HG02970 (cell line): Measurements from ENCODE around the gene HCK.

Experiments used
- ATAC-seq: cut with Tn5 transposase; IDR thresholded peaks from one replicate; pipeline ENCODE4 v1.9.1; 2021; ENCODE audit warnings: mild to moderate bottlenecking, moderate library complexity, moderate number of reproducible peaks; ENCODE audit not compliant: unreplicated experiment, low FRiP score

The HCK gene

DNA sequence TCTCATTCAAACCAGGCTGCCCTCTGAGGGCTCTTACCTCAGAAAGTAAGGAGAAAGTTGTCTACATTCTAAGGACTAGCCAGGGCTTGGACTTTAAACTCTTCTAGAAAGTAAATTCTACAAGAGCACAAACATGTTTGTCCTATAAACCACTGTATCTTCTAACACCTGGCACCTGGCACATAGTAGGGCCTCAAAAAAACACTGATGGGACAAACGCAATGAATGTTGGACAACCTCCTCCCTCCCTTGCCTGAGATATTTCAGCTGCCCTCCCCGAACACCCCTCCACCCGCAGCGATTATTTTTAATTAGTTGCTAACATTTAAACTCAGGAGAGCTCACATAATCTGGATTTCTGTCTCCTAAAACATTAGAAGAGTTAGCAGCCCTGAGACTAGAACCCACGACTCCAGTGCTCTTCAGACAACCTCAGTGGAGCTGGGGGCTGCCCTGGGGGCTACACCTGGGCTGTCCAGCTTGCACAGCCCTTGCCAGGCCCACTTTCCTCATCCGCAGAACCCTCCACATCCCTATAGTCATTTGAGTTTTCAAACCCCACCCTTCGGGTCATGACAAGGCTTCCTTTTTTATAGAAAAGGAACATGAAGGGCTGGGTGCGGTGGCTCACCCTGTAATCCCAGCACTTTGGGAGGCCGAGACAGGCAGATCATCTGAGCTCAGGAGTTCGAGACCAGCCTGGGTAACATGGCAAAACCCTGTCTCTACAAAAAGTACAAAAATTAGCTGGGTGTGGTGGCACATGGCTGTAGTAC lies 4.9 kb downstream of the HCK start:
- no peak for ATAC-seq

DNA sequence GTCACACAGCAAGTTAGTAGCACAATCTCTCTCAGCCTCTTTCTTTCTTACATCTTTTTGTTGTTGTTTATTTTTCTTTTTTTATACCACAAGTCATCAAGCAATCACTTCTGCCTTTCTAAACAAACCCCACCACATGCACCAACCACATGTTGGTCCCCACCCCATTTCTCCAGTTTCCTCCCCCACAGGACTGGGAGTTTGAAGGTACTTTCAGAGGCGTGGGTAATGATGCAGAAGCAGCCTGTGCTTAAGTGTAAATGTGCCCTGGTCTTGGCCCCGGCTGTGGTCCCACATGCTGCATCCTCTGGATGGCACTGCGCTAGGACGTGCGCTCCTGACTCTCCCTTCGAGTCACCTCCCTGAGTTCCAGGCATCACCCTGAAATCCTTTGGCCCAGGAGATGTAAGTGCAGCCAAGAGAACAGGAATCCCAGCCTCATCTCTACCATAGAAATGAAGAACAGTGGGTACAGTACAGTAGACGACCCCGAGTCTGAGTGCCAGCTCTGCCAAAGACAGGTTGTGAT lies 5.7 kb downstream of the HCK start:
- ATAC-seq, result no peak

DNA sequence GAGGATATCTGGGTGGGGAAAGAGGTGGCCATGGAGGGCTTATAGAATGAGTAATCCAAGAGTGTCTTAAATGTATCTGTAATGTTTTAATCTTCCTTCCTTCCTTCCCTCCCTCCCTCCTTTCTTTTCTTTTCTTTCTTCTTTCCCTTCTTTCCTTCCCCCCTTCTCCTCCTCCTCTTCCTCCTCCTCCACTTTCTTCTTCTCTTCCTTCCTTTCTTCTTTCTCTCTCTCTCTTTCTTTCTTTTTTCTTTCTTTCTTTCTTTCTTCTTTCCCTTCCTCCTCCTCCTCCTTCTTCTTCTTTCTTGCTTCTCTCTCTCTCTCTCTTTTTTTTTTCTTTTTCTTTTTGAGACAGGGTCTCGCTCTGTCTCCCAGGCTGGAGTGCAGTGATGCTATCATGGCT lies 7.1 kb downstream of the HCK start:
- no peak for ATAC-seq

DNA sequence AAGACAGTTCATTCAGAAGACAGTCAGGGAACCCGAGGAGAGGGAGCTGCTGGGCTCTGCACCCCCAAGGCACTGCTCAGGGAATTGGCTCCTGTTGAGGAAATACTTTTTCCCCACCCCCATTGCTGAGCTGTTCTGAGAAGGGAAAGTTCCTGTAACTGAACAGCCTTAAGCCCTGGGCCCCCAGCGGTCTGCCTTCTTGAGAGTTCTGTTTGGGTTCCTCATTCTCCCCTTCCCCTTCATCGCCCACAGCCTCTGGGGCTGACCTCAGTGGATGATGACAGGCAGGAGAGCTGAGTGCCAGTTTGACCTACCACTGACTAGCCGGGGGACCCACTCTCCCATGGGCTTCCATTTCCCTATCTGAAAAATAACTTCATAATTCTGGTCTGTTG lies 10.7 kb downstream of the HCK start:
- no peak for ATAC-seq

DNA sequence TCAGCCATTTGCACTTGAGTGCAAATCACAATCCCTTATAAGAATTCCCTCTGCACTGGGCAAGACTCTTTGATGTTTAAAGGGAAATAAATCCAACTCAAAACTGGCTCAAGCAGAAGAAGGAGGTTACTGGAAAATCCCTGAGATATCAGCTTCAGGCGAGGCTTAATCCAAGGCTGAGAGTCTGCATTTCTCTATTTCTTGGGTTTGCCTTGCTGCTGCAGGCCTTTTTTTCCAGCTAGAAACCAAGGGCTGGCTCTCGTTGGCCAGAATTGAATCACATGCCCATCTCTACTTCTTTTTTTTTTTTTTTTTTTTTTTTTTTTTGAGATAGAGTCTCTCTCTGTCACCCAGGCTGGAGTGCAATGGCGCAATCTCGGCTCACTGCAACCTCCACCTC lies 11.7 kb downstream of the HCK start:
- ATAC-seq, result no peak

DNA sequence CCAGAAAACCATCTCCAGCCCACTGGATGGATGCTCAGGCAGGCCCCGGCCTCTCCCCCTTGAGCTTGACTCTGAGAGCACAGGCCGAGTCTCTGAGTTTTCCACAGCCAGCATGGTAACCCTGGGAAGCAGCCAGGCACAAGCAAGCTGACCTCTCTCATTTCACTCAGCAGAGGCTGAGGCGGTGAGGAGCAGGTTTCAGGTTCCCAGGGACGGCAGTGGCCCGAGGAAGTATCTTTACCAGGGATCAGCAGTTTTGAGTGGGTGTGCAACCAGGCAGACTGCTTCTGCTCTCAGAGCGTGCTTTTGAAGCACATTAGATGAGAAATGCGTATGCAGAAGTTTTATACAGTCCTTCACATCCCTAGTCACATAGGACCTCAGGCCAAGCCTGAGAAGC lies 12.6 kb downstream of the HCK start:
- ATAC-seq, result no peak

DNA sequence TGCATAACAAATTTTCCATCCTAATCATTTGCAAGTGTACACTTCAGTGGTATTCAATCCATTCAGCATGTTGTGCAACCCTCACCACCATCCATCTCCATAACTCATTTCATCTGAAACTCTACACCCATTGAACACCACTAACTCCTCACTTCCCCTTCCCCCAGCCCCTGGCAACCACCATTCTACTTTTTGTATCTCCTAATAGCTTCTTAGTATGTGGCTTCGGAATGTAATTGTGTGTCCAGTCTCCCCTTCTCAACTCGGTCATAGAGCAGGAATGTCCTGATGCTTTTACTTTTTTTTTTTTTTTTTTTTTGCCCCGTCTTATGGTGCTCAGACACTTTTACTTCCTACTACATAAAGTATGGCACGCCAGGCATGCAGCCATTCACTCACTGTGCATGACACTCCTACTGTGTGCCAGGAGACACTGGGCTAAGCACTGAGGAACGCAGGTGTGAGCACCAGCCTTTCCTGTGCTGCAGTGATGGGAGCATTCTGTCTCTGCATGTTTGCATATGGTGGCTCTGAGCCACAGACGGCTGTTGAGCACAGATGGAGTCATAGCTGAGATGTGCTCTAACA lies 15.3 kb downstream of the HCK start:
- no peak for ATAC-seq

DNA sequence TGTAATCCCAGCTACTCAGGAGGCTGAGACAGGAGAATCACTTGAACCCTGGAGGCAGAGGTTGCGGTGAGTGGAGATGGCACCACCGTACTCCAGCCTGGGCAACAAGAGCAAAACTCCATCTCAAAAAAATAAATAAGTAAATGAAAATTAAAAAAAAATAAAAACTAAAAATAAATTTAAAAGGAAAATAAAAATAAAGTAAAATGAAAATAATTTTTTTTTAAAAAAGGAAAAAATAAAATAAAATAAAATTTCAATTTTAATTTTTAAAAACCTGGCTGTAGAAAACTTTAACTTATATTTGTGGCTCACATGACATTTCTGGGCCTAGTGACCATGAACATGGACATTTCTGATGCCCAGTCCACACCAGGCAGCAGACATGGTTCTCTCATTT lies 16.1 kb downstream of the HCK start:
- no peak for ATAC-seq

DNA sequence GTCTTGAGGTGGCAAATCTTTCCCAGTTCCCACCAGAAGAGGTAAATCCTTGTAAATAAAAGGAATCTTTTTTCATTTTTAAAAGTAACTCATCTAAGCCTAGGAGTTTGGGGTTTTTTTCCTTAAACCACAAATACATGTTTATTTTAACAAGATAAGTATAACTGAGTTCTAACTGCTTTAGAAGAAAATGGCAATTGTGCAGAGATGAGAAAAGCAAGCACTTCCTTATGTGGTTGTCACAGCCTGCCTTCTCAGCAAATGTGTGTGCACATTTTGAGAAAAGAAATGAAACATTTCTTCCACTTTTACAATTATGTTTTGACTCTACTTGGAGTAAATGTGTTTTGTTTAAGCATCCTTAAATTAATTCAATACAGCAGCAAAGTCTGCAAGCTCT lies 17.7 kb downstream of the HCK start:
- no peak for ATAC-seq

DNA sequence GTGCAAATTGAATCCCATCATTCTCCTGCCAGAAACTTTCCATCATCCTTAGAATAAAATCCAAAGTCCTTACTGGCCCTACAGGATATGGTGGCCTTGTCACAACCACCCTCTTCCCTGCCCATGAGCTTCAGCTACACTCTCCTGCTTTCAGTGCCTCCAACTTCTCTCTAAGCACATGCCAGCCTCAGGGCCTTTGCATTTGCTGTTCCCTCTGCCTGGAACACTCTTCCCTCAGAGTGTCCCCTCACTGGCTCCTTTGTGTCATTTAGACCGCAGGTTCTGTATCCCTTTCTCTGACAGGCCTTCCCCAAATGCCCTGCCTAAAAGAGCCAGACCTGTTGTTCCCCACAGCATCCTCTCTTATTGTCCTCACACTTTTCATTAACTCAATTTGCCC lies 18.2 kb downstream of the HCK start:
- no peak for ATAC-seq

DNA sequence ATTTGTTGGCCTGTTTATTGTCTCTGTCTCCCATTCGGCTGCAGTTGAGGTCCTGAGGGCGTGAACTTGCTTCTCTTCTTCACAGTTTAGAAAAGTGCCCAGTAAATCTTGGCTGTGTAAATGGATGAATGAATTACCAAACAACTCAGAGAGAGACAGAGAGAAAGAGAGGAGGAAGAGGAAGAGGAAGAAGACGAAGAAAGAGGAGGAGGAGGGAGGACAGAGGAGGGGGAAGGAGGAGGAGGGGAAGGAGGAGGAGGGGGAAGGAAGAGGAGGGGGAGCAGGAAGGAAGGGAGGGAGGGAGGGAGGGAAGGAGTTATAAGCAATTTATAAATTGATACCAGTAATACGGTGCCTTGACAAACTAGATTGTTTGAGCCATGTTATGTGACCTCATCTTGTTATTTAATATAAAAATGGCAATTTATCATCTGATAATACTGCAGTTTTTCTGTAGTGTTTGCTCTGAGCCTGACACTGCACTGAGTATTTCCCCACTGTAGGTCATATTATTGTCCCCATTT lies 18.7 kb downstream of the HCK start:
- no peak for ATAC-seq

DNA sequence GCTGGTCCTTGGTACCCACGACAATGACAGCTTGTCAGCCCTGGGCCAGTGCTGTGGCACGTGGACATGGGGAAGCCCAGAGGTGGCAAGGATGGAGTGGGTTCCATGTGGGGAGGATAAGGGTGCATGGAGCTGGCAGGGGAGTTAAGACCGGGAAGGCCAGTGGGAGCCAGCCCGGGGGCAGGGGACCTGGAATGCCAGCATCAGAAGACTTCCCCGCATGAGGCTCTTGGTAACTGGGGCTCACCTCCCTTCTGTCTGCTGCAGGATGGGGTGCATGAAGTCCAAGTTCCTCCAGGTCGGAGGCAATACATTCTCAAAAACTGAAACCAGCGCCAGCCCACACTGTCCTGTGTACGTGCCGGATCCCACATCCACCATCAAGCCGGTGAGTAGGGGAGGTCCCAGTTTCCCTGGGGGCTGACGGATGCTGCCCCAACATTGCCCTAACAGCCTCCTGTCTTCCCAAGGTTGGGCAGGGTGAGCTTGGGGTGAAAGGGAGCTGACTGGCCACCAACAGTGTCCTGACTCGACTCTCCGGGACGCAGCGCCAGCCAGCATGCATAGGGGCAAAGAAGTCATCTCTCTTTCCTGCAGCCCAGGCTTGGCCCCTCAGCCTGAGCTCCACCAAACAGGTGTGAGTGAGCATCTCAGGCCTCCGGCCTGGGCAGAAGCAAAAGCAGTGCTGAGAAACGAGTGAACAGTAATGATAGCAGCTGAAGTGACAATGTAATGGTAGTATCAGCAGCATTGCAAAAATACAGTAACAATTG lies 19.5 kb downstream of the HCK start:
- ATAC-seq, result no peak

DNA sequence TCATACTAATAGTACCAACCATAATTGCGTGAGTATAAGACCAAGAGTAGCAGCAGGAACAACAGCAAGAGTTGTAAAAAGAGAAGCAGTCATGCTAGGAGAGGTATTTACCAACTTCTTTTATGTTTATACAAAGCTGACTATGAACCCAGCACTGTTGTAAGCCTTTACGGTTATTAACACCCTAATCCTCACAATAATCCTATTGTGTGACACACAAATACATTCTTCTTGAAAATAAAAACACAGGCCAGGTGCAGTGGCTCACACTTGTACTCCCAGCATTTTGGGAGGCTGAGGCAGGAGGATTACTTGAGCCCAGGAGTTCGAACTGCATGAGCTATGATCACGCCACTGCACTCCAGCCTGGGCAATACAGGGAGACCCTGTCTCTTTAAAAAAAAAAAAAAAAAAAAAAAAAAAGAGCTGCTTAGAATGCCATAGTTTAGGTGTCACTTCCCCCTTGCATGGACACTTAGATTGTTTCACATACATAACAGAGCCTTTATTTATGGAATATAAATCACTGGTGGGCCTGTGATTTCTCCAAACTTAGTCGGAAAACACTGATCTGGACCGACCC lies 20.2 kb downstream of the HCK start:
- ATAC-seq, result no peak

DNA sequence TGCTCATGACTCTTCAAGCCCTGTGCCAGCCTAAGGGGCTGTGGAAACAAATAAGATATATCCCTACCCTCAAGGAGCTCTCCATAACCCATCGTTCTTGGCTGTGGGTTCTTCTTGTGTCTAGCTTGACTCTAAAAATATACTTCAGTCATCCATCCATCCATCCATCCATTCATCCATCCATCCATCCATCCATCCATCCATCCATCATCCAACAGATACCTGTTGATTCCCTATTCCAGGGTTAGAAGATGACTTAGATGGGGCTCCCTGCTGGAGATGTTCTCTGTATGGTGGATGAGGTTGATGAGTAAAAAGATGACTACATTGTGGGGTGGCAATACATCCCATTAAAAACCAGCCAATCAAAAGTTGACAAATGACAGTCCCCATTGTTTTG lies 23.5 kb downstream of the HCK start:
- ATAC-seq, result no peak

DNA sequence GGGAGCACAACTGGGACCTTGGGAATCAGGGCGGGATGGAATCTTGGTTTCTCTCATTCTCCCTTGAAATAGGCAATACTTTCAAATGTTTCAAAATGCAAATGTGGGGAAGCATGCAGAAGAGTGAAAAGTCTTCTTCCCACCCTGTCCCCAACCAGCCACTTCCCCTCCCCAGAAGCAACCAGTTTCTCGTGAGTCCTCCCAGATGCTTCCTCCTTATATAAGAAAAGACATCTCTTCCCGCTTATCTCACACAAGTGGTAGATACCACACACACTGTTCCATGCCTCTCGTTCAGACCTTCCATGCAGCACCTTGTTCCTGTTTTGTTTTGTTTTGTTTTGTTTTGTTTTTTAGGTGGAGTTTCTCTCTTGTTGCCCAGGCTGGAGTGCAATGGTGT lies 25.1 kb downstream of the HCK start:
- ATAC-seq, result no peak

DNA sequence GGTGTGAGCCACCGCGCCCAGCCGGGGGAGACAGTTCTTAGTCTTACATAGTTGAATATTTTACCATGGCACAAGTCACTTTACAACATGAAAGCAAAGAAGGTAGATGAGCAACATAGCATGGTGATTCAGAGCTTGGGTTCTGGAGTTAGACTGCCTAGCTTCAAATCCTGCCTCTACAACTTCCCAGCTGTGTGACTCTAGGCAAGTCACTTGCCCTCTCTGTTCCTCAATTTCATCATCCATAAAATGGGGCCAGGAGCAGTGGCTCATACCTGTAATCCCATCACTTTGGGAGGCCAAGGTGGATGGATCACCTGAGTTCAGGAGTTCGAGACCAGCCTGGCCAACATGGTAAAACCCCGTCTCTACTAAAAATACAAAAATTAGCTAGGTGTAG lies 26.3 kb downstream of the HCK start:
- no peak for ATAC-seq

DNA sequence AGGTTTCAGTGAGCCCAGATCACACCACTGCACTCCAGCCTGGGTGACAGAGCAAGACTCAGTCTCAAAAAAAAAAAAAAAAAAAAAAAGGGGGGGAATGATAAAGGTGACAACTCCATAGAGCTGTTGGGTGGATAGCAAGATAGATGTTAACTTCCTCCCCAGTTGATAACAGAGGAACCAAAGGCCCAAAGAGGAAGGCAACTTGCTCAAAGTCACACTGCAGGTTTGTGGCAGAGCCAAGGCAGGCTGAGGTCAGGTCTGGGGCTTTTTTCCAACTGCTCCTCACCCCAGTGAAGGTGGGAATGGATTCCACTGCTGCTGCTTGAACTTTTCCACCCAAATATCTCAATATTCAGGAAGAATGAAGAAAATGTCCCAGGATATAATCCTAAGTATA lies 26.7 kb downstream of the HCK start:
- ATAC-seq, result no peak

DNA sequence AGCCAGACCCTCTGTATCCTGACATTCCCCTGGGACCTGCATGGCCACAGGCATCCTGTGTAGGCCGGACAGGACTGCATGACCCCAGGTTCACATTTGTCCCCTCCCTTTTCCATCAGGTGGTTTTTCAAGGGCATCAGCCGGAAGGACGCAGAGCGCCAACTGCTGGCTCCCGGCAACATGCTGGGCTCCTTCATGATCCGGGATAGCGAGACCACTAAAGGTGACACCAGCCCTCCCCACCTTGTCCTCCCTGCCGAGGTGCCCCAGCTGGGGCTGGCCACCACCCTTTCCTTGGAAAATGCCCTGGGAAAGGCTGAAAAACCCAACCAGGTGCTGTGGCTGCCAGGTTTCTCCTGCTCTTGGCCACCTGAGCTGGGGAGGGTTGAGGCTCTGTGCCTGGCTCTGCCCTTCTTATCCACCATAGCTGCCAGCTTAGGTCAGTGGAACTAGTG lies 27.6 kb downstream of the HCK start:
- no peak for ATAC-seq

DNA sequence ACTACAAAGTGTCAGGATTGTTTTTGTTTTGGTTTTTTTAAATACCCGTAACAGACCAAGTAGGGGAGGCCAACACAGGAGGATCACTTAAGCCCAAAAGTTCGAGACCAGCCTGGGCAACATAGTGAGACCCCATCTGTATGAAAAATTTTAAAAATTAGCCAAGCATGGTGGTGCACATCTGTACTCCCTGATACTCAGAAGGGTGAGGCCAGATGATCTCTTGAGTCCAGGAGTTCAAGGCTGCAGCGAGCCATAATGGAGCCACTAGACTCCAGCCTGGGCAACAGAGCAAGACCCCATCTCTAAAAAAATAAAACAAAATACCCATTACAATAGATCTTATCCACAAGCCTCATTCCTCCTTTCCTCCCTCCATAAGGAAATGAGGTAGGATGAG lies 28.7 kb downstream of the HCK start:
- ATAC-seq, result no peak

DNA sequence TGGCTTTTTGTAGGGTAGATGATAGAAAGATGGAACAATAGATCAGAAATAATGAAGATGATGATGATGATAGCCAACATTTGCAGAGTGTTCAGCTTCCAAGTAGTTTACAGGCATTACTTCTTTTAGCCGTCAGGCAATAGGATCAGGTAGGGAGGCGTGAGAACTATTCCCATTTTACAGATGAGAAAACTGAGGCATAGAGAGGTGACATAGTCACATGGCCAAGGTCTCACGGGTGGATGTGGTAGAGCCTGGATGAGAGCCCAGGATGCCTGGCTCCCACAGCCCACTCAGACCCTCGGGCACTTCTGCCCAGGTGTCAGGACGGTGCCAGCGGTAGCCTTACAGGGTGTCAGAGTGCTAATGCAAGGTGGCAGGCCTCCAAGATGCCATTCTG lies 31.4 kb downstream of the HCK start:
- ATAC-seq, result no peak

DNA sequence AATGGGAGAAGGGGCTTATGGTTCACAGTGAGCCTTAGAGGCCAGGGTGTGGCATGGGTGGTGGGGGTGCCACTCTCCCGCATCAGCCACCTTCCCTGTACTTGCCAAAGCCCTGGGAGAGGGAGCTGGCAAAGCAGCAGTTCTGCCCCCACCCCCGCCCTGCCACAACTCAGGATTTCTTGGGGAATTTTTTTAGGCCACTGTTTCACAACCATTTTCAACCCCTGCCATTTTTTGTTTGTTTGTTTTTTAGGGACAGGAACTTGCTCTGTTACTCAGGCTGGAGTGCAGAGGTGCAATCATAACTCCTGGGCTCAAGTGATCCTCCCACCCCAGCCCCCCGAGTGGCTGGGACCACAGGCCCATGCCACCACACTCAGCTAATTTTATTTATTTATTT lies 35.0 kb downstream of the HCK start:
- ATAC-seq, result no peak
